SK-N-DZ (cell line): Measurements from ENCODE around the gene CACNA1H.
"Not testable (repeated sequence)": the region's sequence is repeated elsewhere in the genome, so short reads cannot be mapped to it uniquely, and the experiment has no call there.

Experiments
- DNase-seq: peaks from one replicate; pipeline ENCODE4 v3.0.0-alpha.2; 2015; ENCODE audit warnings: low spot score

CACNA1H gene

GRCh38 chr16:1174477-1175357 is 21.8 kb downstream of the CACNA1H start:
- DNase-seq: no peak

- DNase-seq: no peak
Measured at GRCh38 chr16:1175566-1176279, 22.8 kb downstream of the CACNA1H start.

- no peak for DNase-seq
Measured at GRCh38 chr16:1176280-1176897, 23.5 kb downstream of the CACNA1H start.

GRCh38 chr16:1177053-1177452 is 24.1 kb downstream of the CACNA1H start:
- DNase-seq: no peak

GRCh38 chr16:1177750-1178149 is 24.8 kb downstream of the CACNA1H start:
- no peak for DNase-seq

GRCh38 chr16:1178295-1178910 is 25.5 kb downstream of the CACNA1H start:
- no peak for DNase-seq

- DNase-seq: no peak
Measured at GRCh38 chr16:1180549-1181403, 27.9 kb downstream of the CACNA1H start.

GRCh38 chr16:1181404-1182315 is 28.8 kb downstream of the CACNA1H start:
- no peak for DNase-seq

- DNase-seq: no peak
Measured at GRCh38 chr16:1182316-1182671, 29.4 kb downstream of the CACNA1H start.

- DNase-seq: peak; percentile 71
Measured at GRCh38 chr16:1182950-1183907, 30.3 kb downstream of the CACNA1H start.

- DNase-seq: no peak
Measured at GRCh38 chr16:1184156-1184868, 31.4 kb downstream of the CACNA1H start.

GRCh38 chr16:1184980-1185379 is 32.1 kb downstream of the CACNA1H start:
- no peak for DNase-seq

- DNase-seq: not testable (repeated sequence)
Measured at GRCh38 chr16:1185460-1186207, 32.7 kb downstream of the CACNA1H start.

- DNase-seq: no peak
Measured at GRCh38 chr16:1188432-1189189, 35.7 kb downstream of the CACNA1H start.

- DNase-seq: no peak
Measured at GRCh38 chr16:1189455-1189854, 36.5 kb downstream of the CACNA1H start.

GRCh38 chr16:1190789-1191188 is 37.9 kb downstream of the CACNA1H start:
- not testable (repeated sequence) for DNase-seq
